H9 (cell line): ENCODE results near the gene OBSL1. TPM values are rescaled to one million over a fixed set of nuclear protein-coding genes. Genes with fewer than 3 reads are reported as not detected.

Experiments
- DNase-seq: peaks from one replicate; pipeline ENCODE4 v3.0.0-alpha.2; 2017
- H2AFZ ChIP-seq: one replicate; pipeline ENCODE4 v1.6.1; 2013; ENCODE audit warnings: mild to moderate bottlenecking, low read length, control low read depth, moderate library complexity
- H2AK5ac ChIP-seq: 2 replicates; pipeline ENCODE4 v1.6.1; 2013; ENCODE audit warnings: low read length, control low read depth, mixed read lengths; ENCODE audit not compliant: insufficient read length
- H2BK120ac ChIP-seq: one replicate; pipeline ENCODE4 v1.6.1; 2013; ENCODE audit warnings: low read depth, mild to moderate bottlenecking, low read length, control low read depth, inconsistent platforms; ENCODE audit not compliant: poor library complexity, severe bottlenecking
- H2BK12ac ChIP-seq: 2 replicates; pipeline ENCODE4 v1.6.1; 2013; ENCODE audit warnings: low read length, control low read depth, mixed read lengths, low read depth; ENCODE audit not compliant: insufficient read length
- H2BK15ac ChIP-seq: 2 replicates; pipeline ENCODE4 v1.6.1; 2013; ENCODE audit warnings: low read depth, low read length, control low read depth
- H2BK20ac ChIP-seq: one replicate; pipeline ENCODE4 v1.6.1; 2013; ENCODE audit warnings: low read depth, mild to moderate bottlenecking, low read length, control low read depth, inconsistent platforms; ENCODE audit not compliant: poor library complexity, severe bottlenecking
- H2BK5ac ChIP-seq: 2 replicates; pipeline ENCODE4 v1.6.1; 2013; ENCODE audit warnings: low read length, control low read depth, mixed read lengths; ENCODE audit not compliant: insufficient read length
- H3K14ac ChIP-seq: 2 replicates; pipeline ENCODE4 v1.6.1; 2013; ENCODE audit warnings: low read length, control low read depth; ENCODE audit not compliant: insufficient read depth
- H3K18ac ChIP-seq: 2 replicates; pipeline ENCODE4 v1.6.1; 2013; ENCODE audit warnings: low read depth, mild to moderate bottlenecking, mixed read lengths, low read length, control low read depth; ENCODE audit not compliant: insufficient read length
- H3K23ac ChIP-seq: 2 replicates; pipeline ENCODE4 v1.6.1; 2013; ENCODE audit warnings: low read length, control low read depth, mixed read lengths, low read depth; ENCODE audit not compliant: insufficient read length
- H3K23me2 ChIP-seq: 2 replicates; pipeline ENCODE4 v1.6.1; 2013; ENCODE audit warnings: low read depth, mild to moderate bottlenecking, mixed read lengths, low read length, control low read depth; ENCODE audit not compliant: insufficient read length, poor library complexity, severe bottlenecking
- H3K27ac ChIP-seq: 2 replicates; pipeline ENCODE4 v1.5.1; 2013; ENCODE audit warnings: low read length, control low read depth, mixed read lengths, low read depth; ENCODE audit not compliant: insufficient read length
- H3K27me3 ChIP-seq: 2 replicates; pipeline ENCODE4 v1.6.1; 2013; ENCODE audit warnings: low read length, control low read depth, inconsistent platforms; ENCODE audit not compliant: insufficient read depth
- H3K4ac ChIP-seq: 2 replicates; pipeline ENCODE4 v1.6.1; 2013; ENCODE audit warnings: low read depth, mild to moderate bottlenecking, control low read depth, inconsistent platforms, low read length, moderate library complexity
- H3K4me1 ChIP-seq: 2 replicates; pipeline ENCODE4 v1.6.1; 2013; ENCODE audit warnings: low read length, control low read depth, inconsistent platforms; ENCODE audit not compliant: insufficient read depth
- H3K4me2 ChIP-seq: 2 replicates; pipeline ENCODE4 v1.6.1; 2013; ENCODE audit warnings: low read length, control low read depth, mixed read lengths; ENCODE audit not compliant: insufficient read length, insufficient read depth
- H3K56ac ChIP-seq: 2 replicates; pipeline ENCODE4 v1.6.1; 2013; ENCODE audit warnings: low read depth, mild to moderate bottlenecking, mixed read lengths, low read length, control low read depth; ENCODE audit not compliant: insufficient read length
- H3K79me1 ChIP-seq: 2 replicates; pipeline ENCODE4 v1.6.1; 2013; ENCODE audit warnings: low read depth, mild to moderate bottlenecking, moderate library complexity, low read length, control low read depth, inconsistent platforms; ENCODE audit not compliant: insufficient read depth, poor library complexity, severe bottlenecking
- H3K79me2 ChIP-seq: 2 replicates; pipeline ENCODE4 v1.6.1; 2013; ENCODE audit warnings: low read length, control low read depth, inconsistent platforms; ENCODE audit not compliant: insufficient read depth
- H3K9ac ChIP-seq: 2 replicates; pipeline ENCODE4 v1.6.1; 2013; ENCODE audit warnings: low read length, control low read depth, mixed read lengths; ENCODE audit not compliant: insufficient read length; ENCODE audit errors: extremely low read depth
- H3K9me3 ChIP-seq: one replicate; pipeline ENCODE4 v1.6.1; 2013; ENCODE audit warnings: low read depth, low read length, inconsistent platforms; ENCODE audit not compliant: control insufficient read depth
- H3T11ph ChIP-seq: one replicate; pipeline ENCODE4 v1.6.1; 2013; ENCODE audit warnings: mild to moderate bottlenecking, low read length, control low read depth, inconsistent platforms
- H4K20me1 ChIP-seq: one replicate; pipeline ENCODE4 v1.6.1; 2013; ENCODE audit not compliant: control insufficient read depth, insufficient read length, insufficient read depth
- H4K5ac ChIP-seq: 2 replicates; pipeline ENCODE4 v1.6.1; 2013; ENCODE audit warnings: low read depth, mild to moderate bottlenecking, mixed read lengths, low read length, control low read depth; ENCODE audit not compliant: insufficient read length
- H4K8ac ChIP-seq: replicated peaks from 2 replicates; pipeline ENCODE4 v1.6.1; 2013; ENCODE audit warnings: low read length, control low read depth, mixed read lengths, low read depth; ENCODE audit not compliant: insufficient read length
- H4K91ac ChIP-seq: 2 replicates; pipeline ENCODE4 v1.6.1; 2013; ENCODE audit warnings: low read depth, mild to moderate bottlenecking, moderate library complexity, mixed read lengths, low read length, control low read depth; ENCODE audit not compliant: insufficient read length
- H3K27ac Mint-ChIP-seq, 3 experiments: 2 replicates in 2 of 3; 3 replicates in 1 of 3; pipeline ENCODE4 v1.8.0; 2020 to 2021; ENCODE audit warnings: mixed read lengths in 3 of 3, mild to moderate bottlenecking in 1 of 3, moderate library complexity in 1 of 3
- H3K27me3 Mint-ChIP-seq: 2 replicates; pipeline ENCODE4 v1.8.0; 2021; ENCODE audit warnings: low read depth, mild to moderate bottlenecking, moderate library complexity, mixed read lengths
- H3K36me3 Mint-ChIP-seq, 3 experiments: 2 replicates in 2 of 3; 3 replicates in 1 of 3; pipeline ENCODE4 v1.8.0; 2020 to 2021; ENCODE audit warnings: low read depth in 3 of 3, mixed read lengths in 3 of 3; ENCODE audit not compliant: insufficient read depth in 1 of 3
- H3K4me1 Mint-ChIP-seq, 2 experiments: 2 replicates each; pipeline ENCODE4 v1.8.0; 2020; ENCODE audit warnings: mixed read lengths in 2 of 2
- H3K4me3 Mint-ChIP-seq, 2 experiments: 2 replicates in 1 of 2; 3 replicates in 1 of 2; pipeline ENCODE4 v1.8.0; 2020 to 2021; ENCODE audit warnings: mild to moderate bottlenecking in 2 of 2, mixed read lengths in 2 of 2, moderate library complexity in 1 of 2
- H3K9me3 Mint-ChIP-seq, 2 experiments: 2 replicates in 1 of 2; 3 replicates in 1 of 2; pipeline ENCODE4 v1.8.0; 2020; ENCODE audit warnings: mild to moderate bottlenecking in 2 of 2, mixed read lengths in 2 of 2, moderate library complexity in 1 of 2
- WGBS: extraction: QIAGEN DNeasy Blood & Tissue Kit; methylation state at CpG from one replicate; pipeline ENCODE4 v1.1.7; 2013; ENCODE audit warnings: missing lambda C conversion rate, low lambda C conversion rate, mixed read lengths; ENCODE audit not compliant: insufficient read length; ENCODE audit errors: extremely low coverage; 5-methylcytosine and 5-hydroxymethylcytosine counted together
- total RNA-seq: library from RNA; stranded (reverse); gene quantifications from 2 replicates; pipeline ENCODE4 v1.2.1, GENCODE V29; 2021
- TF ChIP-seq, protein P1 (sequence below): fragments of 200-600 bp; sonication (generic); conservative IDR thresholded peaks from 3 replicates; pipeline ENCODE4 v1.8.0; 2021; ENCODE audit warnings: antibody characterized with exemption, mild to moderate bottlenecking

Gene OBSL1
- total RNA-seq, 1 experiment from 2014 or later: 140 TPM

- no peak overlapping the region for H2BK12ac ChIP-seq
- peaks cover 28% of the 10 kb centered on the region in 2 experiments for H3K4me1 Mint-ChIP-seq
- WGBS: no CpG with 5 or more reads among the region's 9 CpGs
Observed at GRCh38 chr2:219598308-219599078, 27.2 kb upstream of the OBSL1 start.

More at GRCh38 chr2:219598308-219599078, 27.2 kb upstream of the OBSL1 start:
- no peaks in the 10 kb centered on the region for H3K79me2 ChIP-seq
- peak overlapping the region; percentile 76 for H3K4me2 ChIP-seq
- no peaks in the 10 kb centered on the region for H3K27me3 ChIP-seq
- H3K9me3 ChIP-seq: no peaks in the 10 kb centered on the region
- no peak overlapping the region for H2BK20ac ChIP-seq
- TF ChIP-seq, protein P1, sequence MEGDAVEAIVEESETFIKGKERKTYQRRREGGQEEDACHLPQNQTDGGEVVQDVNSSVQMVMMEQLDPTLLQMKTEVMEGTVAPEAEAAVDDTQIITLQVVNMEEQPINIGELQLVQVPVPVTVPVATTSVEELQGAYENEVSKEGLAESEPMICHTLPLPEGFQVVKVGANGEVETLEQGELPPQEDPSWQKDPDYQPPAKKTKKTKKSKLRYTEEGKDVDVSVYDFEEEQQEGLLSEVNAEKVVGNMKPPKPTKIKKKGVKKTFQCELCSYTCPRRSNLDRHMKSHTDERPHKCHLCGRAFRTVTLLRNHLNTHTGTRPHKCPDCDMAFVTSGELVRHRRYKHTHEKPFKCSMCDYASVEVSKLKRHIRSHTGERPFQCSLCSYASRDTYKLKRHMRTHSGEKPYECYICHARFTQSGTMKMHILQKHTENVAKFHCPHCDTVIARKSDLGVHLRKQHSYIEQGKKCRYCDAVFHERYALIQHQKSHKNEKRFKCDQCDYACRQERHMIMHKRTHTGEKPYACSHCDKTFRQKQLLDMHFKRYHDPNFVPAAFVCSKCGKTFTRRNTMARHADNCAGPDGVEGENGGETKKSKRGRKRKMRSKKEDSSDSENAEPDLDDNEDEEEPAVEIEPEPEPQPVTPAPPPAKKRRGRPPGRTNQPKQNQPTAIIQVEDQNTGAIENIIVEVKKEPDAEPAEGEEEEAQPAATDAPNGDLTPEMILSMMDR: no peak
- no peak overlapping the region for H2AK5ac ChIP-seq
- DNase-seq: no peak
- H3K4me1 ChIP-seq: peaks cover 3% of the 10 kb centered on the region; the same call in 1 of the 2 replicates
- peaks cover 2% of the 10 kb centered on the region; the same call in 1 of the 2 replicates for H3K27me3 Mint-ChIP-seq
- no peak overlapping the region for H3K14ac ChIP-seq
- H2BK15ac ChIP-seq: no peak overlapping the region
- H3K23ac ChIP-seq: no peak overlapping the region
- no peak overlapping the region for H2BK120ac ChIP-seq
- no peak overlapping the region for H3T11ph ChIP-seq
- H3K9me3 Mint-ChIP-seq: no peaks in the 10 kb centered on the region
- H4K5ac ChIP-seq: no peak overlapping the region
- no peak overlapping the region for H4K8ac ChIP-seq
- peak overlapping the region; percentile 2 for H3K18ac ChIP-seq
- no peak overlapping the region for H4K91ac ChIP-seq
- peak overlapping the region; percentile 96 to 98 (median 96) for H3K27ac Mint-ChIP-seq
- H3K4ac ChIP-seq: no peak overlapping the region
- no peak overlapping the region for H2BK5ac ChIP-seq
- H3K9ac ChIP-seq: peak overlapping the region; percentile 7
- peaks cover 2 to 17% (median 13%) of the 10 kb centered on the region in 3 experiments; a peak in 5 of 7 replicates for H3K36me3 Mint-ChIP-seq
- no peak overlapping the region for H2AFZ ChIP-seq
- H3K56ac ChIP-seq: no peak overlapping the region
- no peaks in the 10 kb centered on the region for H4K20me1 ChIP-seq
- no peaks in the 10 kb centered on the region for H3K79me1 ChIP-seq
- peak overlapping the region; percentile 92 to 94 for H3K4me3 Mint-ChIP-seq
- H3K23me2 ChIP-seq: peaks cover 6% of the 10 kb centered on the region
- peak overlapping the region; percentile 33 for H3K27ac ChIP-seq
